Inflammatory macrophage treated with lipopolysaccharide for 1 hour (primary cell): Measurements from ENCODE around the gene COQ6.
"Not testable (repeated sequence)": the region's sequence is repeated elsewhere in the genome, so short reads cannot be mapped to it uniquely, and the experiment has no call there.

Experiments used
- DNase-seq, 2 donors: peaks; one replicate each; pipeline ENCODE4 v3.0.0-alpha.2; 2020 to 2022

The COQ6 gene

DNA sequence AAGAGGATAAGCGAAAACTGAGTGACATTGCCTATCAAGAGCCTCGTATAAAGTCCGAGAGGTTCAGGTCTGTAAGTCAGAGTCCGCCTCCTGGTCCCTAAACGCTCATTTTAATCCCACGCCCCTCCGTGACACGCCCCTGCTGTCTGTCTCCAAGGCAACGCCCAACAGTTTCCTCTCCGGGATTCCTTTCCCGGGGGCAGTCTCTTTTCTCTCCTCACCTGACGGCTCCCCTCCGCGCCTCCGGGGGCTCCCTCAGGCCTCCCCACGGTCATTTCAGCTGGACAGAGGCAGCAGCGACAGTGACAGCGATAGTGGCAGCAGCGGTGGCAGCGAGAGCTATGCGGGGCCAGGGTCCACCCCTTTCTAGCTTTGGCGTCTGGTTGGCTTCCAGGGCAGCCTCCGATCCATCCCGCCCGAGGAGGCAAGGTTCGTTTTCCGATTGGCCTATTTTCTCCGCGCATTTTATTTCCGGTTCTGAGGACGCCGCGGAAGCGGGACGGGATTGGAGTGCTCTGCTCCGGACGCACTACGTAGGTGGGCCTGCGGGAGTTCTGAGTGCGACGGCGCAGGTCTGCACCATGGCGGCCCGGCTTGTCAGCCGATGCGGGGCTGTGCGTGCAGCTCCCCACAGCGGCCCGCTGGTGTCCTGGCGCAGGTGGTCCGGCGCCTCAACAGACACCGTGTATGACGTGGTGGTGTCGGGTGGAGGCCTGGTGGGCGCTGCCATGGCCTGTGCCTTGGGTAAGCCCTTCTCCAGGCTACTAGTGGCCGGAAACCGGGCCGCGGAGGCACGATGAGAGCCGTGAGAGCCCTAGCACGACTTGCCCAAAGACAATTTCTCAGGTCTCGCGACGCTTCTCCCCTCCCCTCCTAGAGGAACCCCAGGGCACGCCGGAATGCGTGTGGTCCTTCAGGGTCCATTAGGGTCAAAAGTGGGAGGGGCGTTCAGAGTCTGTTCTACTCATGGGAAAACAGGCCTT is at the start of gene COQ6, which contains the start of gene FAM161B:
Gene COQ6 (plus strand): TSS at position 551 of the 983 bp plus-strand sequence. CDS start 31 bp downstream, at position 582.
Gene FAM161B (minus strand): TSS at position 343 of the 983 bp plus-strand sequence. CDS start 68 bp downstream, at position 275.
- peak; percentile 97 to 98 for DNase-seq

DNA sequence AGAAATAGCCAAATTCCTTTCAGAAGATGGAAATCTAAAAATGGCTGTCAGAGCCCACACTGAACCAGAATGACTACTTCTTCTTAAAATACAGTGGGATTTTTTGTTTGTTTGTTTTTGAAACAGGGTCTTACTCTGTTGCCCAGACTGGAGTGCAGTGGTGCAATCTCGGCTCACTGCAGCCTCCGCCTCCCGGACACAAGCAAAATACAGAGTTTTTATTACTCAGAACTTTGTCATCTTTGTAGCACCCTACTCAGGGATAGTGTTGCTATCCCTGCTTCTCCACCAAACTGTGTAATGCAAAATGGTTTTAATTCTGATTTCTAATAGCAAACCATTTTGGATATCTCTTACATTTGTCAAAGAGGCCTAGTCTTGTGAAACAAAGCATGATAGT is 47.1 kb upstream of the COQ6 start:
- no peak for DNase-seq

DNA sequence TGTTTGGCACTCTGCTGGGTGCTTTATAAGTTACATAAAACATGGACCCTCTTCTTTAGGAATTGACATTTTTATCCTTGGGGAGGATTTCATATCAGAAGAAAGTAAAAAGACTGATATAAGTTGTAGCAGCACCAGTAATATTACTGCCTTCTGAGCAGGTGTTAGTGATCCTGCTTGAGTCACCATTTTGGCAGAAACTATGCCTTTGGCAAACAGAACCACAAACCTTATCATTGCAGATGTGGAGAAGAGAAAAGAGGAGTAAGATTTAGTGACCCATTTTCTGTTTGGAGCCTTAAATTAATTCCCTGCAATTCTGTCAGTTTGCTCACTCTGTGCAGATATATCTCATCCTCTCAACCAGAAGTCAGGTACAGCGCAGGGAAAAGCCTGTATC is 40.4 kb upstream of the COQ6 start:
- DNase-seq, result no peak

DNA sequence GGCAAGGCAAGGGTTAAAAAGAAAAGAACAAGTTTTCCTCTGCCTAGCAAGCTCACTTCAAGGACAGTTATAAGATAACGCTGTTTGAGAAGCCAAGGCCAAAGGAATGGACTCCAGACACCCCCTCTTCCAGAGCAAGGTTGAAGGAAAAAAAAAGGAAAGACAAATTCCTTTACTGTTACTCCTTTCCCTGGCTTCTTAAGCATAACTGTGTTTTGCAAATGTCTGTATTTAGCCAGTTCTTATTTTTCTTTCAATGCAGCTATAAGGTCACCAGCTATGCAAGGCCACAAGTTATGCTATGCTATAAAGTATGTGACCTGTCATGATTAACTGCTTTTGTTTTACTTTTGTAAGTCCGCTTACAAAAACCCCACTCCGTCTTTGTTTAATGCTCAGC is 36.8 kb upstream of the COQ6 start:
- DNase-seq, result no peak

DNA sequence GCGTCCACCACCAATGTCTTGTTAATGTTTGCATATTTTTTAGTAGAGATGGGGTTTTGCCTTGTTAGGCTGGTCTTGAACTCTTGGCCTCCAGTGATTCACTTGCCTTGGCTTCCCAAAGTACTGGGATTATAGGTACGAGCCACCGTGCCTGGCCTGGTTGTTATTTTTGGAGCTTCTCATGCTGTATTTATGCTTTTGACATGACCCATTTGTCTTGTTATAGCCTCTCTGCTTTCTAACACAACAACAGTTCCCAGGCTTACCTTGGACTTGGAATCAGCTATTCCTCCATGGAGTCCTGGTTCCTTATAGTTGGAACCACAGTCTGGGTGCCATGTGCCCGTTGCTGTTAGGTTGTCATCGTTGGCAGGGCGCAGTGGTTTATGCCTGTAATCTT is 33.8 kb upstream of the COQ6 start:
- no peak for DNase-seq

DNA sequence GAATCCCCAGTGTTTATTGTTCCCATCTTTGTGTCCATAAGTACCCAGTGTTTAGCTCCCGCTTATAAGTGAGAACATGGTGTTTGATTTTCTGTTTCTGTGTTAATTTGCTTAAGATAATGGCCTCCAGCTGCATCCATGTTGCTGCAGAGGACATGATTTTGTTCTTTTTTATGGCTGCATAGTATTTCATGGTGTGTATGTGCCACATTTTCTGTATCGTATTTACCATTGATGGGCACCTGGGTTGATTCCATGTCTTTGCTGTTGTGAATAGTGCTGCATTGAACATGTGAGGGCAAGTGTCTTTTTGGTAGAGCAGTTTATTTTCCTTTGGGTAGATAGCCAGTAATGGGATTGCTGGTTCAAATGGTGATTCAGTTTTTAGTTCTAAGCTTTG is 30.6 kb upstream of the COQ6 start:
- DNase-seq, result not testable (repeated sequence)

DNA sequence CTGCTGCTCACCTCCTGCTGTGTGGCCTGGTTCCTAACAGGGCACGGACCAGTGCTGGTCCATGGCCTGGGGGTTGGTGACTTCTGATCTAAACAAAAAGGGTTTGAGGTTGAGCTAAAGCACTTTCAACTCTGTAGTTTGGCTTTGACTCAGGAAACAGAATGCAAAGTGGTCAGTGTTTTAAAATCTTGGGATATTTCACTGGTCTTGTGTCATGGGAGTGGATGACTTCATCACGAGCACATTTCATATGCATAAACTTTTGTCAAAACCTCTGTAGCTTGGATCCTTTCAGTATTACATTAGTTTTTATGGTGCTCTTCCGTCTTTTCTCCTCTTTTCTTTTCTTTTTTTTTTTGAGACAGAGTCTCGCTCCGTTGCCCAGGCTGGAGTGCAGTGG is 25.8 kb upstream of the COQ6 start:
- peak; percentile 8 to 39 for DNase-seq

DNA sequence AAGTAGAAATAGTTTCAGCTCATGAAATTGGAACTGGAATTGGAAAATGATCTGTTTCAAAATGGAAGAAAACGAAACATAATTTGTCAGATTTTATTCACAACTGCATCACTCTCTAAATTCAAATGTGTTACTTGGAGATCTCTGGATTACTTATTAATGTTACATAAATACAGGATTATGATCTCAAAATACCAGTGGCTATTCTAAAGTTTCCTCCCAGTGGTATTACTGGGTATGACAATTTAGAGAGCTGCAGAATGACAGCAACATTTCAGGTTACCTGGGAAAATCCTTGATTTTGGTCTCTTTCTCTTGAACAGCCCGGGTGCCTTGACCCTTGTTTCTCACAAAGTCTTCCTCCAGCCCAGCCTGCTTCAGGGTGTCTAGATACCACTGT is 14.4 kb upstream of the COQ6 start:
- peak in 1 of 2 donors; percentile 25 for DNase-seq

DNA sequence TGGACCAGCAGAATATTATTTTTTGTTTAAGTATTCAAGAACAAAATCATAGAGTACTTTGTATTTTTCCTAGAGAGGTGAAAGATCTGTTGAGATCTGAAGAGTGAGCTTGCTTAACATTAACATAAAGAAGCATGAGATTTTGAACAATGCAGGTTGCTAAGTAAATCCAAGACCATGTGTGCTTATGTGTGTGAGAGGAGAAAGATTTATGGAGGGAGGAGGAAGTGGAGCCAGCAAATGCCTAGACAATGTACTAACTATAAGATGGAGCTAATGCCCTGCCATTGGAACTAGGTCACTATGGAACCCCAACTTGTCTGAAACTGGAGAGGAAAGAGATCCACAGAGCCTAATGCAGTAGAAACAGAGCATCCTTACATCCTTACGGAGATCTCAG is 13.6 kb upstream of the COQ6 start:
- DNase-seq, result no peak

DNA sequence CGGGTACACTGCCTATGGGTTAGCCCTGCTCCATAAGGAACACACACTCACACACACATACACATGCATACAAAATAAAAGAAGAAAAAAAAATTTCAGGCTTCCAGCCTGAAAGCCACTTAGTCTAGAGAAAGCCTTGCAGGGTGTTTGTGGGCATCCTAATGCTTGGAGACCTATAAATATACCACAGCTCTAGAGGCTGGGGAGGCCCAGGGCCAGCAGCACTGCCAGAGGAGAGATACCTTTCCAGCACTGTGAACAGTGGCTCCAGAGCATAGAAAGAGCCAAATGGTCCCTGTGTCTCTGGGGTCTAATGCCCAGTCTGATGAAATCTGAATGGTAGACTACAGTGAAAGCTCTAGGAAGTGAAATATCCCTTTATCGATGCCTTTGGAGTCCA is 13.1 kb upstream of the COQ6 start:
- DNase-seq, result no peak

DNA sequence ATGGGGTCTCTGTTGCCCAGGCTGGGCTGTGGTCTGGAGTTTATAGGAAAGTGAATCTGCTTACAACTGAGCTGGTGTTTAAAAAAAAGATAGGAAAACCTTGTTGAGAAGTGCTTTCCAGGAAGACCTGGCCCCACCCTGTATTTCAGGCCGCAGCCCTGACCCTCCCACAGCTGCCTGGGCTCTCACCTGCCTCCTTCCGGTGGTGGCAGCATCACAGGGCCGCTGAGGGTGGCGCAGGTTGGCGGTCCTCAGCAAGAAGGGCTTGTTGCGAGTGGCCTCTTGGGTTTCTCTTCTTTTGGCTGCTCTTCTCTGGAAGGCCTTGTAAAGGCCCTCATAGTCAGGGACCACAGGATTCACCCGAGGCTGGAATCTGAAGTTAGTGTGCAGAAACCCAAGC is 7.9 kb upstream of the COQ6 start:
- no peak for DNase-seq

DNA sequence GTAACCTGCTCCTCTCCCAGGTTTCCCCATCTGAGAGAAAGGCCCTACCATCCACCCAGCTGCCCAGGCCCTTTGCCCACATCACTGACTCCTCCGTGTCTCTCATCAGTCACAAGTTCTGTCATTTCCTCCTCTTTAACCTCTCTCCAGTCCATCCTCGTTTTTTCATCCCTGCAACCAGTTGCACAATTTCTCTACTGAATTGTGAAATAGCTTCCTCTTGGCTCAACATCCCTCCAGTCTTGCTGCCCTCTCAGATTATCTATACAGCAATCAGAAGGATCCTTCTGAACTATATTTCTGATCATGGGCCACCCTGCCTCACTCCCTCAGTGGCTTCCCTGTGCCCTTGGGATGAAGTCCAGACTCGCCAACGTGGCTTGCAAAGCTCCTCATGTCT is 7.0 kb upstream of the COQ6 start:
- peak; percentile 77 to 83 for DNase-seq

DNA sequence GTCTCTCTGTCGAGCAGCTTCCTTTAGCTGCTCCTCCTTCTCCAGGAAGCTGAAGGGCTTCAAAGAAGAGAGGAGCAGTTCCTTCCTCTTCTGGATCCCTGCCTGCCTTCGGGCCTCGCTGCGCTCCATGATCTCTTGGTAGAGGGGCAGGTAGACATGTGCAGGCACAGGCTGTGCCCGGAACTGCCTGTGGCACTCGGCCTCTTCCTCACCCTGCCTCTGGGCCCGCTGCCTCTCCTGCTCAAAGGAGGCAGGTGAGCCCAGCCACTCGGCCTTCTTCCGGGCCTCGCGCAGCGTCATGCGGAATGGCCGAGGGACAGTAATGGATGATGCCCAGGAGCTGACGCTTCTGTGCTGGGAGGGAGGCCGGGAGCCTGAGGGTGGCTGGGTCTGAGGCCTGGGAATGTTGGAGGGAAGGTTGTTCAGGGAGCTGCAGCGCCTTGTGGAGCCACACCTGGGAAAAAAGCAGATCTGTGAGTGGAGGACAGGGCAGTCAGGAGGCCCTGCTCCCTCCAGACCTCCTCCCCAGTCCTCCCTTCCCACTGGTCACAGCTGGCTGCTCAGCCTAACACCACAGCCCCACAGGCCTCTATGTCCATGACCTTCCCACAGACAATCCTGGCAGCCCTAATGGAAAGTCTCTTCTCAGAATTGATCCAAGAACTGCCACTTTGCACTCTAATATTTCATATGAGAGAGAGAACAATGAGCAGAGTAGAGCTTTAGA is 5.5 kb upstream of the COQ6 start:
- no peak for DNase-seq

DNA sequence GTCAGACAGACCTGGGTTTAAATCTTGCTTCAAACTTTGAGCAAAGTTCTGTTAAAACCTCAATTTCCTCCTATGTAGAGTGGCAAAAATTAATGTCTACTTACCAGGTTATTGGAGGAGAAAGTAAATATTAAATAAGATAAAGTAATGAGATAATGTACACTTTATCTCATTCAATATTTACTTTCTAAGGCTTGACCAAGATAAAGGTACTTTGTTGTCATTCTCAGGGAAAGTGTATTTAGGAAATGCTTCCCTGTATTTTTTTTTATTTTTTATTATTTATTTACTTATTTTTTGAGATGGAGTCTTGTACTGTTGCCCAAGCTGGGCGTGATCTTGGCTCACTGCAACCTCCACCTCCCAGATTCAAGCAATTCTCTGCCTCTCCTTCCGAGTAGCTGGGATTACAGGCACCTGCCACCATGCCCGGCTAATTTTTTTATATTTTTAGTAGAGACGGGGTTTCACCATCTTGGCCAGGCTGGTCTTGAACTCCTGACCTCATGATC is 4.9 kb upstream of the COQ6 start:
- no peak for DNase-seq

DNA sequence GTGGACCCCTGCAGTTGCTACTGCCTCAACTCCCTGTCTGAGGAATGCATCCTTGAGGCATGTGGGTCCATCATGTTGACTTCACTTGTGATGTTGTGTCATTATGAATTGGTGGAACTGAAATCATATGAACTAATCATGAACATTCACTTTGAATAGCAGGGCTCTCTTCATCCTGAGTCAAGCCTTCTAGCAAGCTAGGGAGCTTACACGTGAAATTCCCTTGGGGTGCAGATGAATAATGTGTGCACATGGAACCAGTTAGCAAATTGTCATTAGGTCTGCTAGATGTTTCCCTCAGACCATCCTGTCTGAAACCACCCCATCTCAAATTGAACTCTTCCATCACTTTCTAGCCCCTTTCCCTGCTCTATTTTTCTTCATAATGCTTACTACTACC is 3.6 kb downstream of the COQ6 start:
- DNase-seq, result no peak

DNA sequence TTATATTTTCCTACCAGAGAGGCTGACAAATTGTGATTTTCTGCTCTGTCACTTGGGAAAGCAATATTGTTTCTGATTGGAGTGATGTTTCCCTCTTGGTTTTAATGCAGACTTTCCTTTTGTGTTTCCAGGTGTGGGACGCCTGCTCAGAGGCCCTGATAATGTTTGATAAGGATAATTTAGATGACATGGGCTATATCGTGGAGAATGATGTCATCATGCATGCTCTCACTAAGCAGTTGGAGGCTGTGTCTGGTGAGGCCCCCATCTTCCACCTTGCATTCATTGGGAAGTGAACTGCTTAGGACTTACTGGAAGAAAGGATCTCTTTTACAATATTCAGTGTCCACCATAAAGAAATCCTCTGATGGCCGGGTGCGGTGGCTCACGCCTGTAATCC is 5.6 kb downstream of the COQ6 start:
- DNase-seq, result no peak

DNA sequence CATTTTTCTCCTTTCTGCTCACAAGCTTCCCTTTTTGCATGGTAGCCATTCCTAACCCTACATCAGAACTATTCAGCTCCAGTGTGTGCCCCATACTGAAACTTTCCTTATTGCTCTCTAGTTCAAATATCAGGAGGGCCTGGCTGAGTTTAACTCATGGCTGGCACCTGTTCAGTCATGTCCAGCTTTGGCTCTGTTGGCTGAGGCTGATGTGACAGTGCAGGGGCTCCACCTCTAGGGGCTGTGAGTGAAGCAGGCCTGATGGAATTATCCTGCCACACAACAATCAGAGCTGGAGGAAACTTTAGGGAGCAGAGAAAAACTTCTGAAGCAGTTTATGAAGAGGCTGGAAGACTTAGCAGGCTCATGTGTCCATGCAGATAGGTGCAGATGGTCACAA is 8.5 kb downstream of the COQ6 start:
- no peak for DNase-seq

DNA sequence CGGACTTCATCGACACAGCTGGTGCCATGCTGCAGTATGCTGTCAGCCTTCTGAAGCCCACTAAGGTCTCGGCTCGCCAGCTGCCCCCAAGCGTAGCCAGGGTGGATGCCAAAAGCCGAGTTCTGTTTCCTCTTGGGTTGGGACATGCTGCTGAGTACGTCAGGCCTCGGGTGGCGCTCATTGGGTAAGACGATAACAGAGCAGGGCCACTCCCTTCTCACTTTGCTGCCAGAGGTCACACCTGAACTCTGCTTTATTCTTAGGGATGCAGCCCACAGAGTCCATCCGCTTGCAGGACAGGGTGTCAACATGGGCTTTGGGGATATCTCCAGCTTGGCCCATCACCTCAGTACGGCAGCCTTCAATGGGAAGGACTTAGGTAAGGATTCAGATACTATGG is 11.1 kb downstream of the COQ6 start:
- DNase-seq, result no peak

DNA sequence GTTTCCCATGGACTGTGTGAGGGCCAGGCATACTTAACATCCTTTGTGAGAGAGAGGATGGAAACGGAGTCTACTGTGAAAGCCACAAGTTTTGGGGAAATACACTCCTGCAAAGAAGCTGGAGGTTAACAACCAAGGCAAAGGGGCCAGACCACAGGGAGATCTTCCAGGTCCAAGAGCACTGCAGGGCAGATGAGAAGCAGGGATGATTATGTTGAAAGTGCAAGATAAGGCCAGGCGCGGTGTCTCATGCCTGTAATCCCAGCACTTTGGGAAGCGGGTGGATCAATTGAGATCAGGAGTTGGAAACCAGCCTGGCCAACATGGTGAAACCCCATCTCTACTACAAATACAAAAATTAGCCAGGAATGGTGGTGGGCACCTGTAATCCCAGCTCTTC is 15.1 kb downstream of the COQ6 start:
- no peak for DNase-seq

DNA sequence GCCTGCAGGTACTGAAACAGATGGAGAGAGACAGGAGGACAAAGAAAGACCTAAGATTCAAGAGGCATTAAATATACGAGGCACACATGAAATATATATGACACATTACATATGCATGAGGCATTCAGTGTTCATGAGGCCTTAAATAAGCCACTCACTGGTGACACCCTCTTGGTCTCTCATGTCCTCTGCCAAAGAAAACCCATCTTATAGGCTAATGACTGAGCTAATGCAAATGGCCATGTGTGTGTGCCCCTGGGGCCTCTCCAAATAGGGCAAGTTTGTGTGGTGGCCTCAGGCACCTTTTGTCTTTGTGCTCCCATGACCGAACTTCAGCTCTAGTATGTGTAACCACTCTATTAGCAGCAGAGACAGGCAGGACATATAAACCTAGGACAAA is 18.8 kb downstream of the COQ6 start:
- no peak for DNase-seq

DNA sequence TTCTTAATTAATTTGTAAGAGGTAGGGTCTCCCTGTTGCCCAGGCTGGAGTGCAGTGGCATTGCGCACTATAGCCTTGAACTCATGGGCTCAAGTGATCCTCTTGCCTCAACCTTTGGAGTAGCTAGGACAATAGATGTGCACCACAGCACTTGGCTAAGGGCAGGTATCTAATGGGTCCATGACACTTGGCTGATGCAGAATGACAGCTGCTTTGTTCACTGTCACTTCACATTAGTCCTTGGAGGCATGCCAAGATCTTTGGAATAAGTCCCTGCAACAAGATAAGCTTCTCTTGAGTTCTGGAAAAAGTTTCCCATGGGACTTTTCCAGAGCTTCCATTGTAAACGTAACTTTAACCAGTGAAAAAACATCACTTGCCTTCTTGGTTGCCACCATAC is 23.4 kb downstream of the COQ6 start:
- no peak for DNase-seq

DNA sequence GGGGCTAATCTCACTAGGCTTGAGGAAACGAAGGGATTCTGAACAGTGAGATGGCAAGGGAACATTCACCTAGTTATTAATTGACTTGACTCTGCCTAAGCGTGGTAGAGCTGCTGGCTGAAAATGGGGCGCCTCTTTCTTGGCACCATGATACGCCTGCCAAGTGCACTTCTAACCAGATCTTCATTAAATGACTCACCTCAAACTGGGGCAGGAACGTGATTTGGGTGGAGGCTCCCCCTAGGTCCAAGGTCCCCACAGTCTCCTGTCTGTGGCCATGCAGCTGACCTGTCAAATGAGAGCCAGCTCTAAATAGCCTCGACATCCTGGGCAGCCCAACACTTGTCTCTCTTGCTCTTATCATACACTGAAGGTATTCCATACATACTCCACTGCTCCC is 26.0 kb downstream of the COQ6 start:
- no peak for DNase-seq

DNA sequence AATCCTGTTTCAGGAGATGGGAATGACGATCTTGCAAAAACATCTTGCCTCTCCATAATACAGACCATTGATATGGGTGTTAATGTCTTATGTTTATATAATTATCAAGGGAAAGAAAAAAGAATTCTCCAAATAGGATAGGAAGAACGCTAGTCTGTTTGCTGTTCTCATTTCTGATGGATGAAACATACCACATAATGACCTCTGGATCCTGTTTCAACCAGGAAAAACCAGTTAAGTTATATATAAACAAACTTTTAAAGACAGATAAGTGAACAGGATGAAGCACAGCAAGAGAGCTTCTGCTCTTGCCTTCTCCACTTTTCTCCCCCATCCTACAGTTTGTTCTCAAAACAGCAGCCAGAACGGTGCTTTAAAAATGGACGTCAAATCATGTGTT is 27.8 kb downstream of the COQ6 start:
- DNase-seq, result no peak

DNA sequence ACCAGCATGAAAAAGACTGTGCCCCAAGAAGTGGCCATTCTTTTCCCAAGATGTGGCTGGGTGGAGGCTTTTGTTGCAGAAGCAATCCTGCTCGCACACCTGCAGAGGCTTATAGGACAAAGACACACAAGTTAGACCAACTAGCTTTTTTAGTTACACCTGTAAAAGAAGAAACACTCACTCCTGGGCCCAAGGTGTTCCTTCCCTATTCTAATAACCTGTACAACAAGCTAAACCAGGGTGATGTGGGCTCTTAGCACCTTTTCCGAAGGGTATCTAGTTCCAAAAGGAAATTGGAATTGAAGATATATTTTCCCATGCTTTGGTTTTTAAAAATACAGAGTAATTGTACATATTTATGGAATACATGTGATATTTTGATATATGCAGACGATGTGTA is 38.0 kb downstream of the COQ6 start:
- DNase-seq, result no peak
